Activated naive CD8-positive, alpha-beta T cell treated with anti-CD3 and anti-CD28 coated beads, Interleukin-2, amount 10 ng/mL, durations not matched to agents 7 days and 5 days (primary cell): ENCODE measurements around the gene PARD3. TPM values are rescaled to one million over a fixed set of nuclear protein-coding genes. Genes with fewer than 3 reads are reported as not detected.

Experiments used
- ATAC-seq: fragments of 150-1000 bp; cut with Tn5 transposase; one replicate; pipeline ENCODE4 v1.10.0; 2021; ENCODE audit warnings: low read depth, moderate library complexity
- POLR2A ChIA-PET: fragments of 350-600 bp; sonication (Branson Sonifier 250); formaldehyde crosslinking; loops from one replicate; lab custom pipeline; 2021; ENCODE audit warnings: antibody characterized with exemption; lab: Charles Lee
- DNase-seq: peaks from one replicate; pipeline ENCODE4 v3.0.0; 2021
- H3K27ac Mint-ChIP-seq: one replicate; pipeline ENCODE4 v1.8.0; 2022; ENCODE audit warnings: mild to moderate bottlenecking, mixed read lengths
- H3K27me3 Mint-ChIP-seq: one replicate; pipeline ENCODE4 v1.8.0; 2022; ENCODE audit warnings: mild to moderate bottlenecking, moderate library complexity, mixed read lengths
- H3K36me3 Mint-ChIP-seq: one replicate; pipeline ENCODE4 v1.8.0; 2021; ENCODE audit warnings: mild to moderate bottlenecking, mixed read lengths
- H3K4me1 Mint-ChIP-seq: one replicate; pipeline ENCODE4 v1.8.0; 2021; ENCODE audit warnings: mixed read lengths
- H3K4me3 Mint-ChIP-seq: one replicate; pipeline ENCODE4 v1.8.0; 2022; ENCODE audit warnings: mild to moderate bottlenecking, moderate library complexity, mixed read lengths
- H3K9me3 Mint-ChIP-seq: one replicate; pipeline ENCODE4 v1.8.0; 2021; ENCODE audit warnings: mixed read lengths
- total RNA-seq, 2 experiments: library from RNA; stranded (reverse); gene quantifications; one replicate each; pipeline ENCODE4 v1.2.3, GENCODE V29; 2021

Gene PARD3
- total RNA-seq, 2 experiments from 2014 or later: 0.48 to 0.55 TPM

- Mint-ChIP-seq H3K36me3 (no peaks in the 10 kb centered on the region), H3K4me1 (peaks cover 5% of the 10 kb centered on the region), H3K27me3 (peaks cover 53% of the 10 kb centered on the region), H3K9me3 (no peaks in the 10 kb centered on the region), H3K27ac (no peak overlapping the region), H3K4me3 (peak overlapping the region; percentile 71)
- DNase-seq (no peak), ATAC-seq (no peak)
- POLR2A ChIA-PET: no interaction called here
These were observed 995 bp upstream of the PARD3 start for GRCh38 chr10:34816085-34816496.

DNA sequence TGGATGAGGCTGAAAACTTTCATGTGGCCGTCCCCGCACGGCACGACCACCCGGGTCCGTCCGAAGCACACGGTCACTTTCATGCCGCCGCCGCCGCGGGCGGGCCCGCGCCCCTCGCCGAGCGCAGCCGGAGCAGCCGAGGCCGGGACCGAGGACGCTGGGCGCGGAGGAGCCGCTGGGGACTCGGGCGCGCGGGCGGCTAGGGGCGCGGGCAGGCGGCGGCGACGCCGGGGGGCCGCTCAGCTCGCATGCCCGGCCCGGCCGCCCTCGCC, 247 bp downstream of the PARD3 start:
- Mint-ChIP-seq H3K27me3 (peaks cover 59% of the 10 kb centered on the region), H3K4me3 (no peak overlapping the region), H3K27ac (no peak overlapping the region), H3K4me1 (peaks cover 5% of the 10 kb centered on the region), H3K36me3 (no peaks in the 10 kb centered on the region), H3K9me3 (no peaks in the 10 kb centered on the region)
- no peak for DNase-seq
- peak; percentile 30 for ATAC-seq
- POLR2A ChIA-PET: no interaction called here

DNA sequence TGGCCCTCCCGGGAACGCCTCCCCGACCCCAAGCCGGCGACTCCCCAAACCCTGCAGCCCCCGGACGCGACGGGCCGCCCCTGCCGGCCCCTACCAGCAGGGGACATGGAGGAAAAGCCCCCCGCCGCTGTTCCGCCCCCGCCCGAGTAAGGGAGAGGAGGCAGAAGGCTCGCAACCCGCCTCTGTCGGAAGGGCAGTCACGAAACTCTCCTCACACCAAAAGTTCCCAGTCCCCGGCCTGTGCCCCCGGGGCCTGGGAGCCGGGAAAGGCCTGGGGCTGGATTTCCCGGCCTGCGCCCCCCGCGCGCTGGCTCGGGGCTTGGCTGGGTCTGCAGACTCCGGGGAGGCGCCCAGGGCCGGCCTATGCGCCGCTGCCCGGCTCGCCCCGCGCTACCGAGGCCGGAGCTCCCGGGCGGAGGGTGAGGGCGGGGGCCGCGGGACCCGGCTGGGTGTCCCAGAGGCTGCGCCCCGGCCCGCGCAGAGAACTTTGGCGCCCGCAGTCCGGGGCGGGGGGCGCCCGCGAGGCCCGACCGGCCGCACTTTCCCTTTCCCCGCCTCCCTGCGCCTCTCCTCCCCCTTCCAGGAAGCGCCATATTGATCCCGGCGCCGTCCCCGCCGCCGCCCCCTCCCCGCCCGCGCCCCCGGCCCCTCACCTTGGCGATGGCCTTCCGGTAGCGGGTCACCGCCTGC, 728 bp downstream of the PARD3 start:
- POLR2A ChIA-PET: no interaction called here
- DNase-seq (peak; percentile 33), ATAC-seq (peak; percentile 43)
- Mint-ChIP-seq H3K27ac (no peak overlapping the region), H3K4me3 (no peak overlapping the region), H3K27me3 (peaks cover 61% of the 10 kb centered on the region), H3K36me3 (no peaks in the 10 kb centered on the region), H3K9me3 (no peaks in the 10 kb centered on the region), H3K4me1 (peaks cover 7% of the 10 kb centered on the region)

GRCh38 chr10:34813626-34814222, 1.4 kb downstream of the PARD3 start:
- no peaks in the 10 kb centered on the region for H3K36me3 Mint-ChIP-seq
- no peaks in the 10 kb centered on the region for H3K9me3 Mint-ChIP-seq
- peaks cover 8% of the 10 kb centered on the region for H3K4me1 Mint-ChIP-seq
- peaks cover 68% of the 10 kb centered on the region for H3K27me3 Mint-ChIP-seq
- no peak for ATAC-seq
- H3K27ac Mint-ChIP-seq: no peak overlapping the region
- POLR2A ChIA-PET: no interaction called here
- DNase-seq: no peak
- H3K4me3 Mint-ChIP-seq: peak overlapping the region; percentile 26

DNA sequence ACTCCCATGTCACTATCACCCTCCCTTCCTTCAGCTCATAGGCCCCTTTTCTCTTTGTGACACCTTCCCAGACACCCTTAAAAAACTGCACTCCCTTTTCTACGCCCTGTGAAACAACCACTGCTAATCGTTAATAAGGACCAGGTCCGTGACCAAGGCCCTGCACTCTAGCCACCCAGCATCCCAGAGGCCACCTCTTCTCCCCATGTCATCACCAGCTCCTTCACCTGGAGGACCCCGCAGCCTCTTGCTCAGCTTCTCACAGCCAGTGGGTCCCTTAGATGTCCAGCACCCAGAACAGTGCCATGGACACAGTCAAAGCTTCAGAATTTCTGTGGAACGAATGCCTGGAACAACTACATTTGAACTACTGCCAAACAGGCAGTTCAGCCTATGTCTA, 2.3 kb downstream of the PARD3 start:
- Mint-ChIP-seq H3K27me3 (peaks cover 70% of the 10 kb centered on the region), H3K9me3 (no peaks in the 10 kb centered on the region), H3K4me3 (no peak overlapping the region), H3K36me3 (no peaks in the 10 kb centered on the region), H3K27ac (no peak overlapping the region), H3K4me1 (peaks cover 8% of the 10 kb centered on the region)
- DNase-seq: no peak
- POLR2A ChIA-PET: no interaction called here
- ATAC-seq: no peak

GRCh38 chr10:34811968-34812514, 3.1 kb downstream of the PARD3 start:
- Mint-ChIP-seq H3K27ac (no peak overlapping the region), H3K4me1 (peaks cover 8% of the 10 kb centered on the region)

GRCh38 chr10:34811126-34811967, 3.7 kb downstream of the PARD3 start:
- Mint-ChIP-seq H3K4me1 (peaks cover 4% of the 10 kb centered on the region), H3K36me3 (no peaks in the 10 kb centered on the region), H3K27ac (no peak overlapping the region), H3K27me3 (peaks cover 59% of the 10 kb centered on the region), H3K9me3 (no peaks in the 10 kb centered on the region), H3K4me3 (no peak overlapping the region)
- DNase-seq (no peak), ATAC-seq (no peak)
- POLR2A ChIA-PET: no interaction called here

More at GRCh38 chr10:34811968-34812514, 3.1 kb downstream of the PARD3 start:
- H3K36me3 Mint-ChIP-seq: no peaks in the 10 kb centered on the region
- H3K9me3 Mint-ChIP-seq: no peaks in the 10 kb centered on the region
- no peak overlapping the region for H3K4me3 Mint-ChIP-seq
- H3K27me3 Mint-ChIP-seq: peaks cover 64% of the 10 kb centered on the region
- ATAC-seq: no peak
- POLR2A ChIA-PET: no interaction called here
- no peak for DNase-seq

GRCh38 chr10:34809796-34810195, 5.3 kb downstream of the PARD3 start:
- ATAC-seq (no peak), DNase-seq (no peak)
- H3K4me3 Mint-ChIP-seq: no peak overlapping the region
- POLR2A ChIA-PET: no interaction called here
- peaks cover 50% of the 10 kb centered on the region for H3K27me3 Mint-ChIP-seq
- no peaks in the 10 kb centered on the region for H3K36me3 Mint-ChIP-seq
- H3K4me1 Mint-ChIP-seq: peaks cover 3% of the 10 kb centered on the region
- no peaks in the 10 kb centered on the region for H3K9me3 Mint-ChIP-seq
- H3K27ac Mint-ChIP-seq: no peak overlapping the region

- ATAC-seq (no peak), DNase-seq (no peak)
- no peaks in the 10 kb centered on the region for H3K36me3 Mint-ChIP-seq
- no peaks in the 10 kb centered on the region for H3K9me3 Mint-ChIP-seq
- POLR2A ChIA-PET: no interaction called here
- no peak overlapping the region for H3K27ac Mint-ChIP-seq
- H3K4me3 Mint-ChIP-seq: peak overlapping the region; percentile 0
- H3K4me1 Mint-ChIP-seq: peaks cover 3% of the 10 kb centered on the region
- H3K27me3 Mint-ChIP-seq: peaks cover 50% of the 10 kb centered on the region
These were observed 6.0 kb downstream of the PARD3 start for GRCh38 chr10:34808801-34809745.

GRCh38 chr10:34808336-34808735, 6.8 kb downstream of the PARD3 start:
- no peaks in the 10 kb centered on the region for H3K9me3 Mint-ChIP-seq
- POLR2A ChIA-PET: no interaction called here
- peaks cover 44% of the 10 kb centered on the region for H3K27me3 Mint-ChIP-seq
- no peaks in the 10 kb centered on the region for H3K36me3 Mint-ChIP-seq
- no peak overlapping the region for H3K27ac Mint-ChIP-seq
- DNase-seq (no peak), ATAC-seq (no peak)
- H3K4me1 Mint-ChIP-seq: peaks cover 3% of the 10 kb centered on the region
- H3K4me3 Mint-ChIP-seq: no peak overlapping the region

DNA sequence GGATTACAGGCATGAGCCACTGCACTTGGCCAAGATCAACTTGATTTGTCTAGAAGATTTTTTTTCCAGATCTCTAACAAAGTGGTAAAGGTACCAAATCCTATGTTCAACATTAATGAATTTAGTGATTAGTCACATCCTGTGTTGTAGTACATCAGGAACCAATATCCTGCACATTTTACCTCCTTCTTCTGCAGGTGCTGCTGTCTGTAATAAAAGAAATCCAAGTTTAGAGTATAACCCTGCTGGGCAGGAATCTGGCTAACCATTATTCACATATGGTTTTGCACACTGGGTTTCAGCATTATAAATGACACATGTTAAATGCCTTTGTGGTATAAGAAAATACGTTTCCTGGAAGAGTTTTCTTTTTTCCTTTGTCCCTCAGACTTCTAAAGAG, 10.8 kb downstream of the PARD3 start:
- Mint-ChIP-seq H3K4me3 (no peak overlapping the region), H3K27me3 (peaks cover 19% of the 10 kb centered on the region), H3K36me3 (no peaks in the 10 kb centered on the region), H3K9me3 (no peaks in the 10 kb centered on the region), H3K27ac (no peak overlapping the region), H3K4me1 (peaks cover under 1% of the 10 kb centered on the region)
- no peak for ATAC-seq
- POLR2A ChIA-PET: no interaction called here
- DNase-seq: no peak

- Mint-ChIP-seq H3K27ac (no peak overlapping the region), H3K36me3 (no peaks in the 10 kb centered on the region), H3K4me3 (no peak overlapping the region), H3K4me1 (no peaks in the 10 kb centered on the region), H3K9me3 (no peaks in the 10 kb centered on the region), H3K27me3 (peaks cover 8% of the 10 kb centered on the region)
- POLR2A ChIA-PET: no interaction called here
- DNase-seq (no peak), ATAC-seq (no peak)
These were observed 12.4 kb downstream of the PARD3 start for GRCh38 chr10:34802692-34803091.
